K562 (cell line): ENCODE results near the gene ITGAV. TPM values are rescaled to one million over a fixed set of nuclear protein-coding genes. Genes with fewer than 3 reads are reported as not detected.
A peak's percentile ranks its signal among the peaks of the same experiment; 100 is the strongest.

Source experiments
- ATAC-seq: fragments of 200-7000 bp; cut with Tn5 transposase; 3 replicates; pipeline ENCODE4 v1.9.1; 2020; ENCODE audit warnings: moderate library complexity
- BruUV-seq: library from RNA; stranded (reverse); fragments of 400-500 nt; replicated peaks from 2 replicates; lab custom pipeline; 2021; lab: Mats Ljungman, UMichigan
- CTCF ChIA-PET: fragments of 300-600 bp; formaldehyde crosslinking; extraction: SDS; loops from one replicate; lab custom pipeline; 2021; ENCODE audit warnings: low intra/inter-chr PET ratio; lab: Yijun Ruan, JAX
- POLR2A ChIA-PET: fragments of 300-600, 350-650 bp; sonication (Branson Sonifier 250); formaldehyde crosslinking; extraction: SDS; loops from one replicate; lab custom pipeline; 2021; ENCODE audit warnings: antibody characterized with exemption, inconsistent platforms; lab: Yijun Ruan, JAX
- DNase-seq, 4 experiments: peaks; one replicate each; pipeline versions ENCODE4 v3.0.0 to v3.0.0-alpha.2; 2011 to 2018; ENCODE audit warnings: low spot score in 3 of 4, mixed read lengths in 3 of 4; ENCODE audit errors: extremely low read depth in 1 of 4
- FAIRE-seq: peaks from 2 replicates; lab custom pipeline; 2011; peaks lifted over from hg19 to GRCh38; lab: Jason Lieb, UNC
- H2AFZ ChIP-seq: 2 replicates; pipeline ENCODE4 v1.6.0; 2011; ENCODE audit warnings: low read depth, low read length, control low read depth, inconsistent platforms
- H3K27ac ChIP-seq: fragments of 200-600 bp; 3 replicates; pipeline ENCODE4 v1.8.0; 2011; ENCODE audit warnings: low read depth, mild to moderate bottlenecking, control low read depth, inconsistent platforms, low read length, moderate library complexity, mixed read lengths; ENCODE audit errors: extremely low read depth
- H3K27me3 ChIP-seq, 2 experiments: fragments of 300-600 bp in 1 of 2; 2 replicates in 1 of 2; 3 replicates in 1 of 2; pipeline versions ENCODE4 v1.6.0 to v1.8.0; 2011; ENCODE audit warnings: inconsistent platforms in 2 of 2, low read length in 2 of 2, mild to moderate bottlenecking in 1 of 2, mixed read lengths in 1 of 2, moderate library complexity in 1 of 2; ENCODE audit not compliant: control insufficient read depth in 2 of 2, insufficient read depth in 2 of 2
- H3K36me3 ChIP-seq: fragments of 300-600 bp; 3 replicates; pipeline ENCODE4 v1.8.0; 2011; ENCODE audit warnings: mild to moderate bottlenecking, low read length, inconsistent platforms; ENCODE audit not compliant: control insufficient read depth, insufficient read depth
- H3K4me1 ChIP-seq, 2 experiments: fragments of 200-600 bp in 1 of 2; replicated peaks in 1 of 2; 2 replicates in 1 of 2; 3 replicates in 1 of 2; pipeline versions ENCODE4 v1.5.1 to v1.8.0; 2011; ENCODE audit warnings: inconsistent platforms in 2 of 2, low read length in 2 of 2, mild to moderate bottlenecking in 1 of 2, mixed read lengths in 1 of 2, moderate library complexity in 1 of 2; ENCODE audit not compliant: control insufficient read depth in 2 of 2, insufficient read depth in 2 of 2
- H3K4me2 ChIP-seq: 2 replicates; pipeline ENCODE4 v1.6.1; 2011; ENCODE audit warnings: low read length, control low read depth, inconsistent platforms, mixed read lengths; ENCODE audit not compliant: insufficient read depth
- H3K4me3 ChIP-seq: fragments of 200-600 bp; sonication (generic), shearing (Covaris generic); 2 replicates; pipeline ENCODE4 v1.5.1; 2016; ENCODE audit warnings: control low read depth, inconsistent platforms
- H3K79me2 ChIP-seq: fragments of 200-600 bp; 3 replicates; pipeline ENCODE4 v1.8.0; 2011; ENCODE audit warnings: low read length, inconsistent platforms; ENCODE audit not compliant: control insufficient read depth, insufficient read depth
- H3K9ac ChIP-seq, 2 experiments: 2 replicates each; pipeline versions ENCODE4 v1.6.0 to v1.6.1; 2011; ENCODE audit warnings: low read depth in 2 of 2, low read length in 2 of 2, control low read depth in 1 of 2, inconsistent platforms in 1 of 2, mild to moderate bottlenecking in 1 of 2, mixed read lengths in 1 of 2; ENCODE audit not compliant: insufficient read depth in 1 of 2
- H3K9me1 ChIP-seq: one replicate; pipeline ENCODE4 v1.6.0; 2011; ENCODE audit warnings: inconsistent platforms, mild to moderate bottlenecking, low read length, moderate library complexity; ENCODE audit not compliant: control insufficient read depth, insufficient read depth
- H3K9me3 ChIP-seq: replicated peaks from 2 replicates; pipeline ENCODE4 v1.5.1; 2011; ENCODE audit warnings: low read depth, low read length, inconsistent platforms; ENCODE audit not compliant: control insufficient read depth, insufficient read depth
- H4K20me1 ChIP-seq: replicated peaks from 2 replicates; pipeline ENCODE4 v1.6.1; 2011; ENCODE audit warnings: low read length, inconsistent platforms, mixed read lengths; ENCODE audit not compliant: control insufficient read depth, insufficient read depth
- MEIS2 ChIP-seq: fragments of 450-650 bp; IDR thresholded peaks from 2 replicates; pipeline ENCODE4 v1.6.1; 2014; ENCODE audit warnings: mild to moderate bottlenecking; ENCODE audit not compliant: partially characterized antibody
- SIX5 ChIP-seq, 2 experiments: IDR thresholded peaks; 2 replicates each; pipeline ENCODE4 v1.6.1; 2011; ENCODE audit warnings: low read length in 2 of 2, borderline replicate concordance in 1 of 2, low read depth in 1 of 2, mild to moderate bottlenecking in 1 of 2, moderate library complexity in 1 of 2; ENCODE audit not compliant: insufficient read depth in 1 of 2
- ZNF263 ChIP-seq: sonication (generic); formaldehyde crosslinking; IDR thresholded peaks from 2 replicates; pipeline ENCODE4 v1.8.0; 2022; ENCODE audit warnings: mild to moderate bottlenecking, missing genetic modification reagents, borderline replicate concordance
- WGBS: fragments of 100-300 bp; shearing (Covaris generic); methylation state at CpG from one replicate; pipeline ENCODE4 v1.1.6; 2016; ENCODE audit warnings: low coverage, mixed read lengths; ENCODE audit not compliant: insufficient coverage; ENCODE audit errors: missing lambda C conversion rate; 5-methylcytosine and 5-hydroxymethylcytosine counted together
- in situ Hi-C: fragments of 300-500 bp; cut with MboI; formaldehyde crosslinking; loops from 4 replicates; pipeline ENCODE4 v1.15.0; 2018; ENCODE audit warnings: inconsistent platforms, mixed read lengths
- intact Hi-C: fragments of 100-400 bp; cut with micrococcal nuclease; formaldehyde crosslinking; loops from 2 replicates; pipeline ENCODE4 v1.14.2; 2022
- polyA plus RNA-seq, 8 experiments: library from polyadenylated mRNA; depleted of rRNA in 4 of 8; stranded (reverse) in 5 of 8; unstranded in 3 of 8; fragments of >200 nt; fragmentation: Nextera tagmentation in 2 of 8; fragmentation: Illumina TruSeq in 1 of 8; extraction: Ambion mirVana in 2 of 8; extraction: Trizol in 1 of 8; gene quantifications; 2 replicates each; pipeline versions ENCODE4 v1.2.1 to v1.2.3, GENCODE V29; 2011 to 2014; ENCODE audit warnings: inconsistent platforms in 1 of 8, missing spikeins in 1 of 8
- total RNA-seq, 7 experiments: library from RNA; depleted of rRNA in 6 of 7; stranded (reverse); fragments of >200 nt in 6 of 7; fragmentation: Illumina TruSeq in 2 of 7; extraction: Trizol in 2 of 7; gene quantifications; 2 replicates each; pipeline versions ENCODE4 v1.2.1 to v1.2.3, GENCODE V29; 2011 to 2021; ENCODE audit warnings: low replicate concordance in 1 of 7
- TF ChIP-seq, protein P1 (sequence below), 2 experiments: IDR thresholded peaks in 1 of 2; conservative IDR thresholded peaks in 1 of 2; 2 replicates each; pipeline ENCODE4 v1.6.1; 2016; ENCODE audit warnings: low read depth in 2 of 2, mild to moderate bottlenecking in 1 of 2, missing compliant biosample characterization in 1 of 2, missing genetic modification characterization in 1 of 2, moderate library complexity in 1 of 2

ITGAV gene
- total and polyA plus RNA-seq, 9 of the 15 experiments (the other 6 are each of a cell fraction or from before 2014, with no cell fraction given) = 3.7 to 17.7 (median 10.7) TPM

DNA sequence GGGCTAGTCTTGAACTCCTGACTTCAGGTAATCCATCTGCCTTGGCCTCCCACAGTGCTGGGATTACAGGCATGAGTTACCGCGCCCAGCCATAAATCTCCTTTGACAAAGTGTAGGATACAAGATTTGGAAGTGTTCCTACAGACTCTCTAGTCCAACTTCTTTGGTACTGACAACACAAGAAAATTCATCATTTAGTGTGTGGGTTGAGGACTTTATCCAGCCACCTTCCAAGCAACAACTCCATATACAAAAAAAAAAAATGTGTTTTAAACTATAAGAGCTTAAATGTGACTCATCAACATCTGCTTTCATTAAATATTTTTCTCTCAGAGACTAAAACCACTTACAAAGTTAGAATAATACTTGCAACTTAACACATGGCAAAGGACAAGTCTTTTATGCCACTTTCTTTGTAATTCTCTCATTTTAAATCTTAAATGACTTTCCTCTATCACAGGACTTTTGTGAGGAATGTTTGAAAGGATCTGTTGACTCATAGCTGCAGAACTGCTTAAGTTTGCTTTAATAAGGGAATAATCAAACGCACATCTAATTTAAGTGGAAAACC is 46.2 kb upstream of the ITGAV start:
- no peak overlapping the region for H3K27ac ChIP-seq
- CTCF ChIA-PET = no interaction called here

More for the DNA sequence above, 46.2 kb upstream of the ITGAV start:
- in situ Hi-C loops = no loop called here
- H2AFZ ChIP-seq = no peak overlapping the region
- H3K9me3 ChIP-seq = no peaks in the 10 kb centered on the region
- no peaks in the 10 kb centered on the region for H3K79me2 ChIP-seq
- H3K9ac ChIP-seq = no peak overlapping the region
- WGBS = 17% methylated on average over 3 of the region's 3 CpGs
- no peaks in the 10 kb centered on the region; a peak in 1 of 5 replicates for H3K27me3 ChIP-seq
- no peak overlapping the region for H3K4me2 ChIP-seq
- no peak for DNase-seq
- no peak for FAIRE-seq
- H3K36me3 ChIP-seq = no peaks in the 10 kb centered on the region
- no TSS peak for BruUV-seq
- intact Hi-C loops = no loop called here
- POLR2A ChIA-PET = interaction anchor here (1.0 kb wide), 1 partner anchor 15 kb away, joined by 10 read pairs; no protein-coding TSS in a partner anchor
- H3K4me1 ChIP-seq = no peaks in the 10 kb centered on the region
- peak; percentile 48; the same call in 2 of the 3 replicates for ATAC-seq
- TF ChIP-seq ZNF263 = no peak
- TF ChIP-seq, protein P1, sequence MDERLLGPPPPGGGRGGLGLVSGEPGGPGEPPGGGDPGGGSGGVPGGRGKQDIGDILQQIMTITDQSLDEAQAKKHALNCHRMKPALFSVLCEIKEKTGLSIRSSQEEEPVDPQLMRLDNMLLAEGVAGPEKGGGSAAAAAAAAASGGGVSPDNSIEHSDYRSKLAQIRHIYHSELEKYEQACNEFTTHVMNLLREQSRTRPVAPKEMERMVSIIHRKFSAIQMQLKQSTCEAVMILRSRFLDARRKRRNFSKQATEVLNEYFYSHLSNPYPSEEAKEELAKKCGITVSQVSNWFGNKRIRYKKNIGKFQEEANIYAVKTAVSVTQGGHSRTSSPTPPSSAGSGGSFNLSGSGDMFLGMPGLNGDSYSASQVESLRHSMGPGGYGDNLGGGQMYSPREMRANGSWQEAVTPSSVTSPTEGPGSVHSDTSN (CRISPR knock-in tag; IDR thresholded peaks at IDR 0.05; ENCODE audit: low read depth) = no peak
- TF ChIP-seq, protein P1 (tag; conservative IDR thresholded peaks at IDR 0.05; ENCODE audit: low read depth) = peak; percentile 50
- TF ChIP-seq MEIS2 = peak; percentile 64
- no peak for TF ChIP-seq SIX5 (IDR thresholded peaks at IDR 0.05; ENCODE audit: borderline replicate concordance in 1 of 2, insufficient read depth in 1 of 2, low read depth in 1 of 2, low read length in 2 of 2)
- H4K20me1 ChIP-seq = no peaks in the 10 kb centered on the region
- H3K4me3 ChIP-seq = no peak overlapping the region
- no peaks in the 10 kb centered on the region for H3K9me1 ChIP-seq
